Measurements from ENCODE around the gene TSKS.

GRCh38 chr19:49800771-49801170, 37.7 kb upstream of the TSKS start:
- TF ChIP-seq CTCF (optimal IDR thresholded peaks at IDR 0.05 in 1 of 3, IDR thresholded peaks at IDR 0.05 in 1 of 3, conservative IDR thresholded peaks at IDR 0.05 in 1 of 3; ENCODE audit: extremely low read depth in 1 of 3, insufficient read depth in 2 of 3, low read length in 3 of 3) (no peak), EZH2 (IDR thresholded peaks at IDR 0.05; ENCODE audit: low read length) (no peak)
